Keratinocyte (primary cell): Measurements from ENCODE around the gene CASZ1.

Experiments used
- EZH2 ChIP-seq: IDR thresholded peaks from one replicate; pipeline ENCODE4 v1.6.1; 2012; ENCODE audit warnings: inconsistent platforms, mild to moderate bottlenecking, low read length, moderate library complexity
- TF ChIP-seq, protein P1 (sequence below), 3 experiments: IDR thresholded peaks in 1 of 3; conservative IDR thresholded peaks in 1 of 3; optimal IDR thresholded peaks in 1 of 3; 2 replicates in 2 of 3; 3 replicates in 1 of 3; pipeline versions ENCODE3 to v1.5.1; 2011; ENCODE audit warnings: low read length in 3 of 3, mild to moderate bottlenecking in 3 of 3, moderate library complexity in 2 of 3, control low read depth in 1 of 3, inconsistent platforms in 1 of 3; ENCODE audit not compliant: insufficient read depth in 2 of 3; ENCODE audit errors: extremely low read depth in 1 of 3

DNA sequence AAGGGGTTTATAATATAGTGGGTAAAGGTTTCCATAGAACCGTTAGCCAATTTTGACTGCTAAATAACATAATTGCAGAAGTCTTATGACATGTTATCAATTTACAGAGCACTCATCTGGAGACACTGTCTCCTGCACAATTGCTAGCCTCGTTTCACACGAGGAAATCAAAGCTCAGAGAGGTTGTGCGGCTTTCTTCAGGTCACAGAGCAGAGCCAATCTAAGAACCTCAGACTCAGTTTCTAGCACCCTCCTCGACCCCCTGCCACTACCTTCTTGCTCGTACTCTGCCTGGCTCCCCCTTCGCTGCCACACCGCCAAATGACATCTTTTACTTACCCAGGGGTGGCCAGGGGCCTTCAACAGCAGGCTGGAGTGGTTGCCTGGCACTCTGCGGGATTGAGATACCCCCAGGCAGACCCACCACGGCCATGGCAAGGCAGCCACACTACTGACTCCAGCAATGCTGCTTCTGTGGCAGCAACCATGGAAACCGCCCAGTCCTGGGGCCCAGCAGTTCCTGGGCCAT, 16.0 kb upstream of the CASZ1 start:
- TF ChIP-seq, protein P1, sequence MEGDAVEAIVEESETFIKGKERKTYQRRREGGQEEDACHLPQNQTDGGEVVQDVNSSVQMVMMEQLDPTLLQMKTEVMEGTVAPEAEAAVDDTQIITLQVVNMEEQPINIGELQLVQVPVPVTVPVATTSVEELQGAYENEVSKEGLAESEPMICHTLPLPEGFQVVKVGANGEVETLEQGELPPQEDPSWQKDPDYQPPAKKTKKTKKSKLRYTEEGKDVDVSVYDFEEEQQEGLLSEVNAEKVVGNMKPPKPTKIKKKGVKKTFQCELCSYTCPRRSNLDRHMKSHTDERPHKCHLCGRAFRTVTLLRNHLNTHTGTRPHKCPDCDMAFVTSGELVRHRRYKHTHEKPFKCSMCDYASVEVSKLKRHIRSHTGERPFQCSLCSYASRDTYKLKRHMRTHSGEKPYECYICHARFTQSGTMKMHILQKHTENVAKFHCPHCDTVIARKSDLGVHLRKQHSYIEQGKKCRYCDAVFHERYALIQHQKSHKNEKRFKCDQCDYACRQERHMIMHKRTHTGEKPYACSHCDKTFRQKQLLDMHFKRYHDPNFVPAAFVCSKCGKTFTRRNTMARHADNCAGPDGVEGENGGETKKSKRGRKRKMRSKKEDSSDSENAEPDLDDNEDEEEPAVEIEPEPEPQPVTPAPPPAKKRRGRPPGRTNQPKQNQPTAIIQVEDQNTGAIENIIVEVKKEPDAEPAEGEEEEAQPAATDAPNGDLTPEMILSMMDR (optimal IDR thresholded peaks at IDR 0.05 in 1 of 3, IDR thresholded peaks at IDR 0.05 in 1 of 3, conservative IDR thresholded peaks at IDR 0.05 in 1 of 3; ENCODE audit: extremely low read depth in 1 of 3, insufficient read depth in 2 of 3, low read length in 3 of 3), result no peak
- no peak for TF ChIP-seq EZH2
